Measurements from ENCODE around the gene KRT23.

The KRT23 gene

GRCh38 chr17:40886090-40886489 lies 51.4 kb downstream of the KRT23 start:
- Histone ChIP-seq H3K9ac (ENCODE audit: low read depth, low read length, poor library complexity, severe bottlenecking) (no peak overlapping the region), H3K4me2 (ENCODE audit: low read depth, low read length, poor library complexity, severe bottlenecking) (no peak overlapping the region), H2AFZ (ENCODE audit: low read length) (no peak overlapping the region), H3K4me3 (ENCODE audit: low read length, poor library complexity, severe bottlenecking) (no peak overlapping the region), H4K20me1 (ENCODE audit: insufficient read depth, low read length, poor library complexity, severe bottlenecking) (no peaks in the 10 kb centered on the region), H3F3A (ENCODE audit: low read depth) (no peaks in the 10 kb centered on the region), H3K9me3 (ENCODE audit: insufficient read depth, low read depth, low read length) (no peaks in the 10 kb centered on the region), H3K27me3 (ENCODE audit: insufficient read depth, low read length, poor library complexity, severe bottlenecking) (peaks cover 16% of the 10 kb centered on the region), H3K4me1 (ENCODE audit: insufficient read depth, low read length, poor library complexity, severe bottlenecking) (no peaks in the 10 kb centered on the region), H3K36me3 (ENCODE audit: insufficient read depth, low read length) (no peaks in the 10 kb centered on the region), H3K9me2 (replicated peaks; ENCODE audit: low read depth, low read length) (no peaks in the 10 kb centered on the region), H3K79me2 (ENCODE audit: insufficient read depth, low read length) (no peaks in the 10 kb centered on the region)
- TF ChIP-seq EZH2phosphoT487 (IDR thresholded peaks at IDR 0.05; ENCODE audit: borderline replicate concordance): no peak
- no peak for TF ChIP-seq CTCF (conservative IDR thresholded peaks at IDR 0.05; ENCODE audit: low read length)

- Histone ChIP-seq H2AFZ (ENCODE audit: low read length) (no peak within 1 kb of the TSS), H3K36me3 (ENCODE audit: insufficient read depth, low read length) (no peaks in the 10 kb centered on the region)
Observed at GRCh38 chr17:40884708-40885512, 52.5 kb downstream of the KRT23 start, which contains the start of gene KRT20. Gene KRT20 (minus strand): TSS chr17:40885242. CDS start chr17:40885185, 57 bp downstream.

GRCh38 chr17:40883626-40884334 lies 53.7 kb downstream of the KRT23 start:
- Histone ChIP-seq H3K4me1 (ENCODE audit: insufficient read depth, low read length, poor library complexity, severe bottlenecking) (no peaks in the 10 kb centered on the region), H3F3A (ENCODE audit: low read depth) (no peaks in the 10 kb centered on the region), H3K79me2 (ENCODE audit: insufficient read depth, low read length) (no peaks in the 10 kb centered on the region), H3K9ac (ENCODE audit: low read depth, low read length, poor library complexity, severe bottlenecking) (no peak overlapping the region), H3K4me3 (ENCODE audit: low read length, poor library complexity, severe bottlenecking) (no peak overlapping the region), H3K36me3 (ENCODE audit: insufficient read depth, low read length) (no peaks in the 10 kb centered on the region), H3K4me2 (ENCODE audit: low read depth, low read length, poor library complexity, severe bottlenecking) (no peak overlapping the region), H3K9me3 (ENCODE audit: insufficient read depth, low read depth, low read length) (no peaks in the 10 kb centered on the region), H4K20me1 (ENCODE audit: insufficient read depth, low read length, poor library complexity, severe bottlenecking) (no peaks in the 10 kb centered on the region), H3K27me3 (ENCODE audit: insufficient read depth, low read length, poor library complexity, severe bottlenecking) (no peaks in the 10 kb centered on the region), H2AFZ (ENCODE audit: low read length) (no peak overlapping the region), H3K9me2 (replicated peaks; ENCODE audit: low read depth, low read length) (no peaks in the 10 kb centered on the region)
- TF ChIP-seq EZH2phosphoT487 (IDR thresholded peaks at IDR 0.05; ENCODE audit: borderline replicate concordance) (no peak), CTCF (conservative IDR thresholded peaks at IDR 0.05; ENCODE audit: low read length) (no peak)

More at GRCh38 chr17:40884708-40885512, 52.5 kb downstream of the KRT23 start, which contains the start of gene KRT20:
- Histone ChIP-seq H3K4me3 (ENCODE audit: low read length, poor library complexity, severe bottlenecking) (no peak within 1 kb of the TSS), H3K9ac (ENCODE audit: low read depth, low read length, poor library complexity, severe bottlenecking) (no peak within 1 kb of the TSS), H3K79me2 (ENCODE audit: insufficient read depth, low read length) (no peaks in the 10 kb centered on the region), H3K4me2 (ENCODE audit: low read depth, low read length, poor library complexity, severe bottlenecking) (no peak within 1 kb of the TSS), H3K27me3 (ENCODE audit: insufficient read depth, low read length, poor library complexity, severe bottlenecking) (peaks cover 6% of the 10 kb centered on the region), H3K9me3 (ENCODE audit: insufficient read depth, low read depth, low read length) (no peaks in the 10 kb centered on the region), H3K4me1 (ENCODE audit: insufficient read depth, low read length, poor library complexity, severe bottlenecking) (no peaks in the 10 kb centered on the region), H3F3A (ENCODE audit: low read depth) (no peaks in the 10 kb centered on the region), H3K9me2 (replicated peaks; ENCODE audit: low read depth, low read length) (no peaks in the 10 kb centered on the region), H4K20me1 (ENCODE audit: insufficient read depth, low read length, poor library complexity, severe bottlenecking) (no peaks in the 10 kb centered on the region)
- TF ChIP-seq CTCF (conservative IDR thresholded peaks at IDR 0.05; ENCODE audit: low read length) (peak; percentile 57), EZH2phosphoT487 (IDR thresholded peaks at IDR 0.05; ENCODE audit: borderline replicate concordance) (no peak)
